HPDE6-E6E7 (cell line): ENCODE results near the gene NT5C.
A peak's percentile ranks its signal among the peaks of the same experiment; 100 is the strongest.

Experiments used
- DNase-seq: peaks from one replicate; pipeline ENCODE4 v3.0.0; 2011; ENCODE audit warnings: missing footprints; ENCODE audit errors: extremely low spot score

NT5C gene

DNA sequence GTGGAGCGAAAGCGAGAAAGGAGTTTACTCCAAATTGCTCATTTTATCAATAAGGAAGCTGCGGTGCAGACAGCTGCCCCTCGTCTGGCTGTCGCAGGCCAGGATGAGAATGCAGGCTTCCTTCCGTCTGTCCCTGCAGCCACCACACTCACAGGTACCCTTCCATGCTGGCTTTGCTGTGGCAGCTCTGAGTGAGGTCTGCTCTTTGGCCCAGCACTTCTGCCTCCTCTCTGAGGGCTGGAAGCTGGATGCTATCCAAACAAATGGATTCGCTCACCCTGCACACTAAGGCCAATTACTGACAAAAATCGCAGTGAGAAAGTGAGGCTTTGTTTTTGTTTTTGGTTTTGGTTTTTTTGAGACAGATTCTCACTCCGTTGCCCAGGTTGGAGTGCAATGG, 14.8 kb downstream of the NT5C start:
- DNase-seq, result no peak

DNA sequence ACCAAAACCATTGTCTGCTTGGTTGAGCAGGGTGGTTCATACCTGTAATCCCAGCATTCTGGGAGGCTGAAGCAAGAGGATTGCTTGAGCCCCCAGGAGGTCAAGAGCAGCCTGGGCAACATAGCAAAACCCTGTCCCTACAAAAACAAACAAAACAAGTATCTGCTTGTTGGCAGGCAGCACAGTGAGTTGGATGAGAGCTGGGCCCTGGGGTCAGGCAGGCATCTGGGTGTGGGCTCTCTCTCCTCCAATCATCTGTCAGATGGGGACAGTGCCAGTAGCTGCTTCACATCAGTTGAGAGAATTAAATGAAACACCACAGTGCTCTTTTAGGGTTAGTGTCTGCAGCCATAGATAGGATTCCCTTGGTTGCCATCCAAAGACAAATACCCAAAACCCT, 16.0 kb downstream of the NT5C start:
- DNase-seq, result no peak

DNA sequence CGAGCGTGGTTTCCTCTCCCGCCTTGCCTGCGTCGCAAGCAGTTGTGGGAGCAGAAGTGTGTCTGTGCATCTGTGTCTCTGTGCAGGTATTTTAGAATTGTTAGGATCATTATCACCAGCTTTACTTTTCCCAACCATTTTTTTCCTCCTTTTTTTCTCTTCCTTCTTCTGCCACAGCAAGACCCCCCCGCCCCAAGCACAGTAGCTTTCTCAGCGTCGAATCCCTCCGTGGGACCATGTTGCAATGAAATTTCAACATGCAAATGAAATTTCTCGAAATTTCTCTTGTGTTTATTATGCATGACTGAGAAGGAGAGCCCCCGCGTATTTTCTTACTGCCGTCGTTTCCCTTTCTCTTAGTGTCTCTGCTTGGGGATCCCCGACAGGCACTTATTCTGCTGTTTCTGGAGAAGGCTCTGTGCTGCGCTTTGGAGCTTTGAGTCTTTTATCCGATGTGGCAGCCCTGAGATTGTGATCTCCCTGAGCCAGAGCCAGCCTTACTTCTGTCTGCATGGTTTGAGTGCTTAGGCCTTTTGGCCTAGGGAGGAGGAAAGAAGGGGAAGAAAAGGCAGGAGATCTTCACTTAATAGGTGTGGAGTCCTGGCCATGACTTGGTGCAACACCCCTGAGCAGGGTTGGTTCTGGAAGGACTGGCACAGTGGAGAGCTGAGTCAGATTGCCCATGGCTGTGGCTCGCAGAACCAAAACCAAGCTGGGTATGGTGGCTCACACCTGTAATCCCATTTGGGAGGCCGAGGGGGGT, 16.8 kb downstream of the NT5C start:
- DNase-seq, result no peak

DNA sequence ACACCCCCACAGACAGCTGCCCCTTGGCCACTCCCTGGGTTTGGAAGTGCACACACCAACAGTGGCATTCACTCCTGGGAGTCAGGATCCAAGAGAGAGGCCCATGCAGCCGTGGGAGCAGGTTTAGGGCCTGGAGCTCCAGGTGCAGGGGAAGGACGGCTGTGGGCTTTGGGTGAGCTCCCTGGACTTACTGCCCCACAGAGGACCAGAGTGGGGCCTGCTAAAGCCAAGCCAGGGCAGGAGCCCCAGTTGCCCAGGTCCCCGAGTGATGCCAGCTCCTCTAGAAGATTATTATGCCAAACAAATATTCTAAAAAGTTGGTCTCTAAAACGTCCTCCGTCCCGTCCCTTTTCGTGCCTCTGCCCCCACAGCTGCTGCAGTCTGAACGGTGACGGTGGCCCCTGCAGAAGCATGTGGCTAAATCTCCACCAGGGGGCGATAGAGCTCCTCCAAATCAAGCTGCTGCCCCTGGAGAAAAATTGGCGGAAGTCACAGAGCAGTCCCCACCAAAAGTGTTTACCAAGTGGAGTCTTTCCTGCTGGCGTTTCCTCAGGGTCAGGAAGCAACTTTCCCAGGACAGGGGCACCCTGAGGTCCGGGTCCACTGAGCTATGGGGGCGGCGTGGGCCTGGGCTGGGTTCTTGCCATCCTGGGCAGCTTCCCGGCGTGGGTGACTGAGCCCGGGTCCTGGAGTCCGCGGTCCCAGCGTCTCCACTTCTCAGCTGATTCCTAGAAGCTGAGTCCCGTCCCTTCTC, 17.6 kb downstream of the NT5C start:
- DNase-seq, result peak; percentile 83

DNA sequence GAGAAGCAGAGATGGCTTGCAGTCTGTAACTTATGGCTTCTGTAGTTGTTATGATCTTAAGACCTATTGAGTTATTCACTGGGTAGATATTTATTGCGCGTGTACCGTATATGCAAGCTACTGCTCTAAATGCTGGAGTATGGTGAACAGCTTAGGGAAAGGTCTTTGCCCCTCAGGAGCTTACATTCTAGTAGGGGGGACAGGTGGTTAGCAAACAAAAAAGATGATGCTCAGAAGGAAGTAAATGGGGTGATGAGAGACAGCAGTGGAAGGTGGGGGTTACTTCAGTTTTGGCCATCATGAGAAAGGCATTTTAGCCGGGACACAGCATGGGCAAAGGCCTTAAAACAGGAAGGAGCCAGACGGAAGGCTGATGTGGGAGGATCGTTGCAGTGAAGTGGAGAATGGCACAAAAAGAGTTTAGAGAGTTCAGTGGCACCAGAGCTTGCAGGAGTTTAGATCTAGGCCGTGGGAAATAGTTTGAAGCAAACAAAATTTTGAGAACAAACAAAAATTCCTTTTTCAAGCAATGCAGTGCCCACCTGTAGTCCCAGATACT, 19.7 kb downstream of the NT5C start:
- no peak for DNase-seq

DNA sequence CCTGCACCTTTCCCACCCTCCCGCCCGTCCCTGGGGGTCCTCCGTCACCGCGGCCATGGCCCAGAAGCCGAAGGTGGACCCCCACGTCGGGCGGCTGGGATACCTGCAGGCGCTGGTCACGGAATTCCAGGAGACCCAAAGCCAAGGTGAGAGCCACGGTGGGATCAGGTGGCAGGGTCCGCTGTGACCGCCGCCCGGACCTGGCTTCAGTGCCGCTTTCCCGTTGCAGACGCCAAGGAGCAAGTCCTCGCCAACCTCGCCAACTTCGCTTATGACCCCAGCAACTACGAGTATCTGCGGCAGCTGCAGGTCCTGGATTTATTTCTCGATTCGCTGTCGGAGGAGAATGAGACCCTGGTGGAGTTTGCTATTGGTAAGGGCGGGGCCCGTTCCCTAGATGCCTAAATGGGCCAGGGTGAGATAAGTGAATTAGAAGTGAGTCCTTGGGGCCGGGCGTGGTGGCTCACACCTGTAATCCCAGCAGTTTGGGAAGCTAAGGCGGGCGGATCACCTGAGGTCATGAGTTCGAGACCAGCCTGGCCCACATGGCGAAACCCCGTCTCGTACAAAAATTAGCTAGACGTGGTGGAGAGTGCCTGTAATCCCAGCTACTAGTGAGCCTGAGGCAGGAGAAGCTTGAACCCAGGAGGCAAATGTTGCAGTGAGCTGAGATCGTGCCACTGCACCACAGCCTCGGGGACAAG, 21.2 kb downstream of the NT5C start:
- no peak for DNase-seq

DNA sequence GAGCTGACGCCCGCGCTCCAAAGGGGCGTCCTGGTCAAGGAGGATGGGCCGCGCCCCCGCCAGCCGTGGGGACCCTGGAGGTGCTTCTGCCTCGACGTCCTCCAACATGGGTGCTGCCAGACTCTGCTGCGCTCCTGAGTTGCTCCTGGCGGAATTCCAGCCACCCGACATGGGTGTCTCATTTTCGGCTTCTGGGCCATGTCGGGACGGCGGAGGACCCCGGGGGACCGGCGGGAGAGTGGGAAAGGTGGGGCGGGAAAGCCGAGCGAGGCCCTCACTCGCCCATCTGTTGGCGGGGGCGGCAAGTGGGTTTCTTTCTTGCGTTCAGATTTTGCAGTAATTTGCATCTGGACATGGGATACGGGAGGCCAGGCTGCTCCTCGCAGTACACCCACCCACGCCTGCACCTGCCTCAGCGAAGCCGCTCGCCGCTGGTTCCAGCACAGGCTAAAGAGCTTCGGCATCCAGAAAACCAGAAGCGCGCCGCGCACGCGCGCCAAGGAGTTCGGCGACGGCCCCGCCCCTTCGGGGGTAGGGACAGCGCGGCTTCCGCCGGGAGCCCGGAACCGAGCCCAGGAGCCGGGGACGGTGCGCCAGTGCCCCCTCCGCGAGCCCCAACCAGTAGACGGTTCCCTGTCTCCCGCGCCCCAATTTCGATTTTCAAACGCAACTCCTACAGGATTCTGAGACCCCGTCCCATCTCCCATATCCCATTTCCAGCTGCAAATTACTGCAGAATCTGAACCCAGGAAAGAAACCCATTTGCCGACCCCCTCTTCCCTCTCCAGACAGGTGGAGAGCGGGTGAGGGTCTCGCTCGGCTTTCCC, 21.9 kb downstream of the NT5C start, which contains the start of gene ARMC7:
Gene ARMC7 (plus strand): TSS at position 563 of the 827 bp plus-strand sequence. CDS start 320 bp downstream, outside the sequence.
- DNase-seq, result peak; percentile 94

DNA sequence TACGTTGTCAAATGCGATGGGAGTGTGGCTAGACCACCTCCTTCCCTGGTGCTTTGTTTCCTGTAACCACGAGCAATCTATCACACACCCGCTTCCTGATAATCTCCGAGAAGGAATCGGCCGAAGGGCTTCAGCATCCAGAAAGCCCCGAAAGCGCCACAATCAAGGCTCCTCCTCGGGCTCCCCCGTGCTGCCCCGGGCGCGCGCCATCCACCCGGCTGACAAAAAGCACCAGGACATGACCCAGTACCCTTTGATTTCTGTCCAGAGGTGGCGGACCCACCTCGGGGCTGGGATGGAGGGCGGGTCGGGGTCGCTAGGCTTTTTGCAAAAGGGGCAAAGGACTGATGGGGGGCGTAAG, 22.5 kb downstream of the NT5C start:
- DNase-seq, result no peak

DNA sequence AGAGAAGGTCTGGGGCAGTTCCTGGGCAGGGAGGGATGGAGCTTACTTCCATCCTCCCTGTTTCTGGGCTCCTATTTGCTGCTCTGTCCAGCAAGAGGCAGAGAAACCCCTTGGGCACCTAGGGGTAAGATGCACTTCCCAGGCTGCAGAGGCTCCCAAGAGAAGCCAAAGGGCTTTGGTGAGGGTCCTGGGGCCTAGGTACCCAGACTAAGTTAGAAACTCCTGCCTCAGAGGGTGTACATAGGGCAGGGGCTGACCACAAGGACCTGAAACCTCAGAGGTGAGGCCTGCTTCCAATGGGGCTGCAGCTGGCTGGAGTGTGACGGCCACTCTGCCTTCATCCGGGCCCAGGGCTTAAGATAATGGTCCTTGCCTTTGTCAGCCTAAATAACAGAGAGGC, 23.3 kb downstream of the NT5C start:
- no peak for DNase-seq

DNA sequence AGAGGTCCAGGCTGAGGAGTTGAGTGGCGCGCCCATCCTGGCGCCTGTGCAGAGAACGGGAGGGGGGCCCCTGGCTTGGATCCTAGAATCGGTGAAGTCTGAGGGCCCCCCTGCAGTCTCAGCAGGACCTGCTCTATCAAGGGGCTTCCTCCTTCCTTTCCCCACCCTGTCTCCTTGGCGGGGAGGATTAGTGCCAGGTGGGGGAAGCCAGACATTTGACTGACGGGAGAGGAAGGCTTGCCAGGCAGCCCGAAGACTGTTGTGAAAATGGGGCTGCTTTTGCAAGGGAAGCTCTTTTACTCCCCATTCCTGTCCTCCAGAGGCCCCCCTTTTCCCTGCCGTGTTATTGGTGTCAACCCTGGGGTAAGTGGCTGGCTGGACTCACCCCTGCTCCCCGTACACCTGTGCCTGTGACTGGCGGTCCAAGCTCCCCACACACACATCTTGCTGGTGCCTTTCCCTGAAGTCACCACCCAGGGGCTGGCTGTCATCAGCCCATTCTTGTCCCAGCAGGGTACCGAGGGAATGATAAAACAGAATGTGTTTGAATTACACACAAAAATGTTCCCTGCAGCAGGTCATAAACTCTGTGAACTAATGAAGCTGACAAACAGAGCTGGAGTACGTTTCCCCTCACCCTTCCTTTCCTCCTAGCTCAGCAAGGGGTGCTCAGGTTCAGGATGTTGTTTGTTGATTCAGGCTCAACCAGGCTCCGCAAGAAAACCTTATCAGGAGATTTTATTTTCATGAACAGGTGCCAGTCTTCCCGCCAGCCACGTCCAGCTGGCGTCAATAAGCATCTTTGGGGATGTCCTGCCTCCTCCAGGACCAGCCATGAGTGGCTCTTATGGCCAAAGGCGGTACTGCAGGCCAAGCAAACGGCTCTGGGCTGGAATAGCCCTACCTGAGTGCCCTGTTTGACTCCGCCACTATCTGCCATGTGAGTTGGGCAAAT, 26.1 kb downstream of the NT5C start:
- no peak for DNase-seq

DNA sequence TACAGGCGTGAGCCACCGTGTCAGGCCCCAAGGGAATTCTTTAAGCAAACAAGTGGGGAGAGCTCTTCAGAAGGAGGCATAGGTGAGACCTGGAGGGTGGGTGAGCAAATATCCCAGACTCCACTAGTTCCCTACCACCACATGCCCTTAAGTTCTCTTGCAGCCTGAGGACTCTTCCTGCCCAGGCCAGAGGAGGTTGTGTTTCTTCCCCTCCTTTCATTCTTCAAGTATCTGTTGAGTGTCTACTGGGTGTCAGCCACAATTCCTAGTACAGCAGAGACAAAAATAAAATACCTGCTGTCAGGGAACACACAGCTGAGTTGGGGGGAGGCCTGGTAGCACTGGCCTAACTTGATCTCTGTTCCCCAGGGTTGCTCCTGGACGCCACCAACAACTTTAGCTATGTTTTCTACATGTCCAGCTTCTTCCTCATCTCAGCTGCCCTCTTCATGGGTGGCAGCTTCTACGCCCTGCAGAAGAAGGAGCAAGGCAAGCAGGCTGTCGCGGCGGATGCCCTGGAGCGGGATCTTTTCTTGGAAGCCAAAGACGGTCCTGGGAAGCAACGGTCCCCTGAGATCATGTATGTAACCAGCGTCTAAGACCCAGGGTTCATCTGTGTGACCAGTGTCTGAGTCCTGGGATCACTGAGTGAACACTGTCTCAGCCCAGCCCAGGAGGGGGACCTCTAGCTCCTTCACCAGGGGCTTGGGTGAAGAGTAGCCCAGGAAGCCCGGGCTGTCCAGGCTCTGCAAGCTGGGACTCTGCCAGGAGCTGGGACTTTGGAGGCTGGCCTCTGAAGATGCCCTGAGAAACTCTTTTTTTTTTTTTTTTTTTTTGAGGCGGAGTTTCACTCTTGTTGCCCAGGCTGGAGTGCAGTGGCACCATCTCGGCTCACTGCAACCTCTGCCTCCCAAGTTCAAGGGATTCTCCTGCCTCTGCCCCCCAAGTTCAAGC, 27.7 kb downstream of the NT5C start:
- no peak for DNase-seq

DNA sequence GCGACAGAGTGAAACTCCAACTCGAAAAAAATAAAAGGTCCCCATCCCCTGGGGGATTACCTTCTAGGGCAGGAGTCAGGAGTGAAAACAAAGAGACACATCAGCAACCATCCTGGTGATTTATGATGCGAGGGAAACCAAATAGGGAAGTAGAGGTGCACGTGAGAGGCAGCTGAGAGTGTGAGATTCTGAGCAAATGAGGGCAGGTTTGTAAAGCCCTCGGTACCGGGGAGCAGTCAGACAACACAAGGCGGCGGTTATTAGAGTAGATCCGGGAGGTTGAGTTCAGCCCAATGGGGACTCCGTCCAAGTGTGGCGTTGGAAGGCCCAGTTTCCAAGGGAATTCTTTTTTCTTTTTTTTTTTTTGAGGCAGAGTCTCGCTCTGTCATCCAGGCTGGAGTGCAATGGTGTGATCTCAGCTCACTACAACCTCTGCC, 29.1 kb downstream of the NT5C start:
- DNase-seq, result no peak

DNA sequence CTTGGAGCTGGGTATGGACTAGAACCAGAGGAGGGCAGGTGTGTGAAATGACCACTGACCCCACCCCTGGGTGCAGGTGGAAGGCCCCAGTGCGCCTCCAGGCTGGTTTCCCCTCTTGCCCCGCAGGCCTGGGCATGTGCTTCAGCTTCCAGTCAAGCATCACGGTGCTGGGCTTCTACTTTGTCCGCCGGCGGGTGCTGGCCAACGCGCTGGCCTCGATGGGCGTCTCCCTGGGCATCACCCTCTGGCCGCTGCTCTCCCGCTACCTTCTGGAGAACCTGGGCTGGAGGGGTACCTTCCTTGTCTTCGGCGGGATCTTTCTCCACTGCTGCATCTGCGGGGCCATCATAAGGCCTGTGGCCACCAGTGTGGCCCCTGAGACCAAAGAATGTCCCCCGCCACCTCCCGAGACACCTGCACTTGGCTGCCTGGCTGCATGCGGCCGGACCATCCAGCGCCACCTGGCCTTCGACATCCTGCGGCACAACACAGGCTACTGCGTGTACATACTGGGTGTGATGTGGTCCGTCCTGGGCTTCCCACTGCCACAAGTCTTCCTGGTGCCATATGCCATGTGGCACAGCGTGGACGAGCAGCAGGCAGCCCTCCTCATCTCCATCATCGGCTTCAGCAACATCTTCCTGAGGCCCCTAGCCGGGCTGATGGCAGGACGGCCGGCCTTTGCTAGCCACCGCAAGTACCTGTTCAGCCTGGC, 31.5 kb downstream of the NT5C start:
- no peak for DNase-seq

DNA sequence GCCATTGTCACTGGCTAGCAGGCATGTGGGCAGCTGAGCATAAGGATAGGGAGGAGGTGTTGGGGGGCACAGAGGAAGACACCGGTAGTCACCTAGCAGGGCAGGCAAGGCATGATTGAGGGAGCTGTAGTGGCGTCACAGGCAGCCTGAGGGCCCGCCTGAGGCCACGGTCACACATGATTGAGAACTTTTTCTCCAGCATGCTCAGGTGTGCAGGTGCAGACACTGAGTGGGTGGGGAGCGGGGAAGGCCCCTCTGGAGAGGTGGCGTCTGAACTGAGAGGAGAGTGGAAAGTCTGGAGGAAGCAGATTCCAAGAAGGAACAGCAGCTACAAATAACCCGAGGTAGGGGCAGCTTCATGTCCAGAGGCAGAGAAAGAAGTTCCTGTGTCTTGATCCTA, 32.7 kb downstream of the NT5C start:
- DNase-seq, result no peak

DNA sequence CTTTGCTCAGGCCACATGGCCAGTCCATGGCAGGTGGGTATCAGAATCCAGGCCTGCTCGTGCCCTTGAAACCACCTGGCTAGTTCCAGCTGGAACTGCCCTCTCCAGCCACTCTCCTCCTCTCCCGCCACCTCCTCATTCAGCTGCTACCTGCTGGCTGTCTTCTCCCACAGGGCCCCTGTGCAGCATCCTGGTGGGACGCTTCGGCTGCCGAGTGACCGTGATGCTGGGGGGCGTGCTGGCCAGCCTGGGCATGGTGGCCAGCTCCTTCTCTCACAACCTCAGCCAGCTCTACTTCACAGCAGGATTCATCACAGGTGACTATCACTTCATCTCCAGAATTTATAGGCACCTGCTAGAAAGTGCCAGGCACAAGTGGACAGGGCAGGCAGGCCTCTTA, 33.7 kb downstream of the NT5C start:
- no peak for DNase-seq

DNA sequence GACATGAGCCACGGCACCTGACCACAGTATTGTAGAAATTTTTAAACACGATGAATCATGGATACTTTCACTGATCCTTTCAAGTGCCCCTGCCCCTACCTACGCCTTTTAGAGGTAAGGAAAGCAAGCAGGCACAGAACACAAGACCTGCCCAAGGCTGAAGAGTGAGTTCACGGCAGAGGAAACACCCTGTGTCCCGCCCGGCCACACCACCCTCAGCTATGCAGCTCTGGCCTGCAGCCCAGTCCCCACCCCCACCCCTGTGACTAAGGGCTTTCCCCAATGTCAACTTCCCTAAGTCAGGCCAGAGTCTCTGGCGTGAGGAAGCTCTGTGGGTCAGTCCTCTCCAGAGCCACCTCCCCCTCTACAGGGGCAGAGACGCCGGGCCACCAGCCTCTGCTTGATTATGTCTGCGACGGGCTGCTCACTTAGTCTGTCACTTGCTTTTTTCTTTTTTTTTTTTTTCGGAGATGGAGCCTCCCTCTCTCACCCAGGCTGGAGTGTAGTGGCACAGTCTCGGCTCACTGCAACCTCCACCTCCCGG, 35.4 kb downstream of the NT5C start:
- peak; percentile 96 for DNase-seq

DNA sequence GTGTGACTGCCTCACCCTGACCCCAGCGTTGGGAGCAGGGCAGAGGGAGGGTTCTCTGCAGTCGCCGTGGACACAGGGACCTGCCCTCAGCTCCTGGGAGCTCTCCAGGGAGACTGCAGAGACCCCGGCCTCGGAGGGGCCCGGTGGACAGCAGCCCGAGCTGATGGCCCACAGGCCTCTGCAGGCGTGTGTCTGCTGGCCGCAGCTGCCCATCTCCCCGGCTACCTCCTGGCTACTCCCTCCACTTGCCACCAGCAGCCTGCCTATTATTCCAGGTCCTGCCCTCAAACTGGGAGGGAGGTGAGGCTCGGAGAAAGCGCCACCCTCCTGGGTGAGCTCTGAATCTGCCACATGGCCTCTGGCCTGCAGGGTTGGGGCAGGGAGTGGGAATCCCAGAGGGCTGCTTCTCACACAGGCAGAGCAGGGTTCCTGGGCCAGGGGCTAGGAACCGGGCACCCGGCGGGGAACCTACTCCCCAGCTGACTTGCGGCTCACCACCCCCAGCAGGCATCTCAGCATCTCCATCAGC, 36.6 kb downstream of the NT5C start:
- DNase-seq, result no peak
